OCI-LY7 (cell line): ENCODE data around the gene GCAT. TPM values are rescaled to one million over a fixed set of nuclear protein-coding genes. Genes with fewer than 3 reads are reported as not detected.
A peak's percentile ranks its signal among the peaks of the same experiment; 100 is the strongest.

Source experiments
- BruUV-seq: library from RNA; stranded (reverse); fragments of 400-500 nt; replicated peaks from 2 replicates; lab custom pipeline; 2021; lab: Mats Ljungman, UMichigan
- CTCF ChIA-PET: fragments of 300-600 bp; sonication (Branson Sonifier 250); formaldehyde crosslinking; loops from one replicate; lab custom pipeline; 2022; ENCODE audit warnings: antibody characterized with exemption; ENCODE audit not compliant: unreplicated experiment; lab: Charles Lee
- POLR2A ChIA-PET: fragments of 300-600 bp; sonication (Branson Sonifier 250); formaldehyde crosslinking; loops from one replicate; lab custom pipeline; 2022; ENCODE audit warnings: antibody characterized with exemption; lab: Charles Lee
- DNase-seq: peaks from one replicate; pipeline ENCODE4 v3.0.0-alpha.2; 2015; ENCODE audit warnings: low spot score
- H2AFZ ChIP-seq: fragments of 200-600 bp; sonication (generic), shearing (Covaris generic); 2 replicates; pipeline ENCODE4 v1.6.1; 2014; ENCODE audit warnings: mild to moderate bottlenecking, antibody characterized with exemption, low read length, moderate library complexity
- H3K27ac ChIP-seq: fragments of 200-600 bp; sonication (generic); 2 replicates; pipeline ENCODE4 v1.5.1; 2014; ENCODE audit warnings: mixed run types, low read depth, mild to moderate bottlenecking, moderate library complexity, low read length, inconsistent platforms; ENCODE audit not compliant: poor library complexity, severe bottlenecking
- H3K36me3 ChIP-seq: fragments of 200-600 bp; sonication (generic); 2 replicates; pipeline ENCODE4 v1.6.1; 2014; ENCODE audit warnings: mild to moderate bottlenecking, antibody characterized with exemption, low read length, moderate library complexity, mixed read lengths; ENCODE audit not compliant: insufficient read depth
- H3K4me1 ChIP-seq: fragments of 200-600 bp; sonication (generic); 2 replicates; pipeline ENCODE4 v1.5.1; 2014; ENCODE audit warnings: mild to moderate bottlenecking, low read length; ENCODE audit not compliant: insufficient read depth, poor library complexity, severe bottlenecking
- H3K4me2 ChIP-seq: fragments of 200-600 bp; sonication (generic); 2 replicates; pipeline ENCODE4 v1.6.1; 2014; ENCODE audit warnings: mild to moderate bottlenecking, low read length
- H3K4me3 ChIP-seq: fragments of 200-600 bp; sonication (generic); 2 replicates; pipeline ENCODE4 v1.5.1; 2014; ENCODE audit warnings: mild to moderate bottlenecking, low read depth, low read length; ENCODE audit not compliant: poor library complexity, severe bottlenecking
- H3K79me2 ChIP-seq: fragments of 200-600 bp; sonication (generic); 2 replicates; pipeline ENCODE4 v1.6.1; 2016; ENCODE audit warnings: low read depth, mild to moderate bottlenecking, low read length, moderate library complexity, mixed read lengths; ENCODE audit not compliant: insufficient read depth
- H3K9me2 ChIP-seq: fragments of 200-600 bp; sonication (generic); 2 replicates; pipeline ENCODE4 v1.6.1; 2016; ENCODE audit warnings: mild to moderate bottlenecking, low read length, mixed read lengths; ENCODE audit not compliant: insufficient read depth
- H3K9me3 ChIP-seq: fragments of 200-600 bp; sonication (generic); 2 replicates; pipeline ENCODE4 v1.6.1; 2014; ENCODE audit warnings: mild to moderate bottlenecking, mixed run types, low read length, mixed read lengths
- H4K20me1 ChIP-seq: fragments of 200-600 bp; sonication (generic); 2 replicates; pipeline ENCODE4 v1.6.1; 2014; ENCODE audit warnings: mild to moderate bottlenecking, antibody characterized with exemption, low read length, moderate library complexity, mixed read lengths; ENCODE audit not compliant: insufficient read depth
- EZH2phosphoT487 ChIP-seq: fragments of 200-600 bp; sonication (generic); IDR thresholded peaks from 2 replicates; pipeline ENCODE4 v1.6.1; 2018; ENCODE audit warnings: low read depth, borderline replicate concordance, mild to moderate bottlenecking, mixed run types, antibody characterized with exemption, low read length, moderate library complexity, mixed read lengths
- intact Hi-C: fragments of 100-400 bp; cut with micrococcal nuclease; formaldehyde crosslinking; loops from one replicate; pipeline ENCODE4 v1.10.0; 2022; ENCODE audit not compliant: unreplicated experiment
- total RNA-seq, 2 experiments: library from RNA; depleted of rRNA in 1 of 2; stranded (reverse); fragments of >200 nt in 1 of 2; shearing (Covaris generic) in 1 of 2; gene quantifications; 2 replicates each; pipeline ENCODE4 v1.2.3, GENCODE V29; 2014 to 2022
- TF ChIP-seq, protein P1 (sequence below): fragments of 200-600 bp; sonication (generic); conservative IDR thresholded peaks from 2 replicates; pipeline ENCODE4 v1.5.1; 2014; ENCODE audit warnings: mild to moderate bottlenecking, antibody characterized with exemption, low read length, moderate library complexity, mixed read lengths

The GCAT gene
- total RNA-seq, 2 experiments from 2014 or later, result 14.6 to 17.3 TPM

DNA sequence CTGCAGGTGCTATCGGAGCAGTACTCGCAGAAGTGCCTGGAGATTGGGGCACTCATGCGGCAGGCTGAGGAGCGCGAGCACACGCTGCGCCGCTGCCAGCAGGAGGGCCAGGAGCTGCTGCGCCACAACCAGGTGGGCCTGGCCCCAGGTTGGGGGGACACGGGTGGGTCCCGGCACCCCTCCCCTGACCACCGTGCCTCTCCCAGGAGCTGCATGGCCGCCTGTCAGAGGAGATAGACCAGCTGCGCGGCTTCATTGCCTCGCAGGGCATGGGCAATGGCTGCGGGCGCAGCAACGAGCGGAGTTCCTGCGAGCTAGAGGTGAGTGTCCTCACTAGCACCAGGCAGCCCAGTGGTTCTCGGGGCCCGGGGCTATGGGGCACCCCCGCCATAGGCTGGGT is 38.7 kb upstream of the GCAT start:
- no peak overlapping the region for H3K4me3 ChIP-seq
- DNase-seq, result no peak
- H3K4me2 ChIP-seq, result no peak overlapping the region
- H3K27ac ChIP-seq, result no peak overlapping the region
- no peaks in the 10 kb centered on the region for H3K79me2 ChIP-seq
- CTCF ChIA-PET, result no interaction called here
- TF ChIP-seq, protein P1, sequence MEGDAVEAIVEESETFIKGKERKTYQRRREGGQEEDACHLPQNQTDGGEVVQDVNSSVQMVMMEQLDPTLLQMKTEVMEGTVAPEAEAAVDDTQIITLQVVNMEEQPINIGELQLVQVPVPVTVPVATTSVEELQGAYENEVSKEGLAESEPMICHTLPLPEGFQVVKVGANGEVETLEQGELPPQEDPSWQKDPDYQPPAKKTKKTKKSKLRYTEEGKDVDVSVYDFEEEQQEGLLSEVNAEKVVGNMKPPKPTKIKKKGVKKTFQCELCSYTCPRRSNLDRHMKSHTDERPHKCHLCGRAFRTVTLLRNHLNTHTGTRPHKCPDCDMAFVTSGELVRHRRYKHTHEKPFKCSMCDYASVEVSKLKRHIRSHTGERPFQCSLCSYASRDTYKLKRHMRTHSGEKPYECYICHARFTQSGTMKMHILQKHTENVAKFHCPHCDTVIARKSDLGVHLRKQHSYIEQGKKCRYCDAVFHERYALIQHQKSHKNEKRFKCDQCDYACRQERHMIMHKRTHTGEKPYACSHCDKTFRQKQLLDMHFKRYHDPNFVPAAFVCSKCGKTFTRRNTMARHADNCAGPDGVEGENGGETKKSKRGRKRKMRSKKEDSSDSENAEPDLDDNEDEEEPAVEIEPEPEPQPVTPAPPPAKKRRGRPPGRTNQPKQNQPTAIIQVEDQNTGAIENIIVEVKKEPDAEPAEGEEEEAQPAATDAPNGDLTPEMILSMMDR, result no peak
- no peak for TF ChIP-seq EZH2phosphoT487
- H3K4me1 ChIP-seq, result peaks cover 10% of the 10 kb centered on the region
- no peaks in the 10 kb centered on the region for H3K36me3 ChIP-seq
- BruUV-seq, result no TSS peak
- POLR2A ChIA-PET, result interaction anchor here (0.7 kb wide), 1 partner anchor 100 kb away, joined by 3 read pairs; no protein-coding TSS in a partner anchor
- H3K9me3 ChIP-seq, result no peaks in the 10 kb centered on the region
- no peaks in the 10 kb centered on the region for H3K9me2 ChIP-seq
- H2AFZ ChIP-seq, result no peak overlapping the region
- H4K20me1 ChIP-seq, result no peaks in the 10 kb centered on the region
- intact Hi-C loops, result no loop called here

DNA sequence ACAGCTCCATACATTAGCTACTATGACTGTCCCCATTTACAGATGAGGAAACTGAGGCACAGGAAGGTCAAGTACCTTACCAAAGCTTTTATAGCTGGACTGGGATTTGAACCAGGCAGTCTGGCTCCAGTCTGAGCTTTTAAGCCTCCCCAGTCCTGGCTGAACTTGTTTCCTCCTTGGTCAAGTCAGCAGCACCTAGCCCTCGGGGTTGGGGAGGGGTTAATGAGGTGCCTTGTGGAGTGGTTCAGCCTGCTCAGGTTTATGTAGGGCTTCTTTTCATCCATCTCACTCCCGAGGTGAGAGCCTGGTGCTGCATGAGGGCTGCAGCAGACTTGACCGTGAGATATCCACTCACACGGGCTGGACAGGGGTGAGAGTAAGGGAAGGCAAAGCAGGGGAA is 36.7 kb upstream of the GCAT start:
- TF ChIP-seq EZH2phosphoT487, result no peak
- Histone ChIP-seq H4K20me1 (no peaks in the 10 kb centered on the region), H3K9me2 (no peaks in the 10 kb centered on the region), H3K4me1 (peaks cover 10% of the 10 kb centered on the region), H3K4me3 (no peak overlapping the region), H3K79me2 (no peaks in the 10 kb centered on the region), H3K9me3 (no peaks in the 10 kb centered on the region), H3K36me3 (no peaks in the 10 kb centered on the region), H2AFZ (no peak overlapping the region), H3K27ac (no peak overlapping the region), H3K4me2 (no peak overlapping the region)
- BruUV-seq, result no TSS peak
- intact Hi-C loops, result no loop called here
- CTCF ChIA-PET, result no interaction called here
- POLR2A ChIA-PET, result no interaction called here
- no peak for DNase-seq

DNA sequence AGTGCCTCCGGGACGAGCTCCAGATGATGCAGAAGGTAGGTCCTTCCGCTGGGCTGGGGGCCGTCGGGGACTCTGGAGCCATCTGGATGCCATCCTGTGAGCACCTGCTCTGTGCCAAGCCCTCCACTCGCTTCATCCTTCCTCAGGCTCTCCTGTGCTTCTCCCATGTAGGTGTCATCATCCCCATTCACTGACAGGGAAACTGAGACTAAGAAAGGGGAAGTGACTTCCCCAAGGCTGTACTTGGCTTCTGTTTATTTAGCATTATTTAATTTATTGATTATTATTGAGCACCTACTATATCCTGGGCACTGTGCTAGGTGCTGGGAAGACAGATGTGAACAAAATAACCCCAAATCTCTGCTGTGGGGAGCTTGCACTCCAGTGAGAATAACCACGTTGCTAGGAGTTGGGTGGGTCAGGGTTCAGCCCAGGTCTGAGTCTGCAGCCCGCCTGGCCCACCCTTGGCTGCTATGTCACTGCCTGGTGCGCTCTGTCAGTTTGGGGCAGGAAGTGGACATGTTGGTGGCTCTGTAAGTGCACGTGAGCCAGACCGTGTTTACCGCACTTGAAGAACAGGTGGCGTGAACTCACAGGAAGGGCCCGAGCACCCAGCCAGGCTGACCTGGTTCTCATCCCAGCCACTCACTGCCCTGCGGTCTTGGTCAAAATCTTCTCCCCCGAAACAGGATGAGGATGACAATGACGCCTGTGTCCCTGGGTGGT is 35.9 kb upstream of the GCAT start:
- Histone ChIP-seq H3K9me3 (no peaks in the 10 kb centered on the region), H3K9me2 (no peaks in the 10 kb centered on the region), H3K4me3 (no peak overlapping the region), H3K4me1 (peaks cover 10% of the 10 kb centered on the region), H4K20me1 (no peaks in the 10 kb centered on the region), H3K79me2 (no peaks in the 10 kb centered on the region), H2AFZ (no peak overlapping the region), H3K36me3 (no peaks in the 10 kb centered on the region), H3K4me2 (no peak overlapping the region), H3K27ac (no peak overlapping the region)
- ChIA-PET POLR2A (interaction anchor here (0.6 kb wide), 2 partner anchors 38 to 97 kb away, joined by 3 to 4 read pairs; no protein-coding TSS in a partner anchor), CTCF (no interaction called here)
- no TSS peak for BruUV-seq
- TF ChIP-seq, protein P1, result no peak
- TF ChIP-seq EZH2phosphoT487, result no peak
- peak; percentile 68 for DNase-seq
- intact Hi-C loops, result no loop called here
